Fibroblast of villous mesenchyme (primary cell): Measurements from ENCODE around the gene PNO1. TPM values are rescaled to one million over a fixed set of nuclear protein-coding genes. Genes with fewer than 3 reads are reported as not detected.
A peak's percentile ranks its signal among the peaks of the same experiment; 100 is the strongest.

Experiments used
- DNase-seq: peaks from one replicate; pipeline ENCODE4 v3.0.0-alpha.2; 2010; ENCODE audit warnings: low read depth
- H3K4me3 ChIP-seq: 2 replicates; pipeline ENCODE4 v1.5.1; 2011; ENCODE audit warnings: low read depth, mild to moderate bottlenecking, low read length
- CTCF ChIP-seq: IDR thresholded peaks from 2 replicates; pipeline ENCODE4 v1.5.1; 2012; ENCODE audit warnings: low read depth, mild to moderate bottlenecking, low read length; ENCODE audit not compliant: insufficient read depth
- total RNA-seq: library from RNA; depleted of rRNA; stranded (reverse); fragments of >200 nt; gene quantifications from 2 replicates; pipeline ENCODE4 v1.2.3, GENCODE V29; 2012

The PNO1 gene
- total RNA-seq, 1 donor: 13.4 TPM

GRCh38 chr2:68218343-68218901, 60.7 kb downstream of the PNO1 start:
- DNase-seq: no peak
- no peak overlapping the region for H3K4me3 ChIP-seq
- no peak for TF ChIP-seq CTCF

- TF ChIP-seq CTCF: no peak
- no peak for DNase-seq
- no peak overlapping the region for H3K4me3 ChIP-seq
Observed at GRCh38 chr2:68222287-68222686, 64.6 kb downstream of the PNO1 start.

GRCh38 chr2:68223419-68223818, 65.7 kb downstream of the PNO1 start:
- no peak for TF ChIP-seq CTCF
- no peak overlapping the region for H3K4me3 ChIP-seq
- DNase-seq: peak; percentile 57

- no peak overlapping the region for H3K4me3 ChIP-seq
- peak; percentile 46 for DNase-seq
- peak; percentile 37 for TF ChIP-seq CTCF
Observed at GRCh38 chr2:68225119-68225632, 67.5 kb downstream of the PNO1 start.

Other genes with a start within 250 kb of the PNO1 start
- 23.5 and 31.5 TPM in 2 replicates for gene C1D, start 94.9 kb upstream of the PNO1 start, total RNA-seq
- 28.0 and 38.4 TPM in 2 replicates for gene PPP3R1, start 94.6 kb downstream of the PNO1 start, total RNA-seq
- 24.6 and 25.1 TPM in 2 replicates for gene CNRIP1, start 162.1 kb downstream of the PNO1 start, total RNA-seq
- gene PLEK, start 207.4 kb downstream of the PNO1 start, total RNA-seq: not detected in 2 replicates